ENCODE data around the gene CAMK2G.
A peak's percentile ranks its signal among the peaks of the same experiment; 100 is the strongest.

CAMK2G gene

DNA sequence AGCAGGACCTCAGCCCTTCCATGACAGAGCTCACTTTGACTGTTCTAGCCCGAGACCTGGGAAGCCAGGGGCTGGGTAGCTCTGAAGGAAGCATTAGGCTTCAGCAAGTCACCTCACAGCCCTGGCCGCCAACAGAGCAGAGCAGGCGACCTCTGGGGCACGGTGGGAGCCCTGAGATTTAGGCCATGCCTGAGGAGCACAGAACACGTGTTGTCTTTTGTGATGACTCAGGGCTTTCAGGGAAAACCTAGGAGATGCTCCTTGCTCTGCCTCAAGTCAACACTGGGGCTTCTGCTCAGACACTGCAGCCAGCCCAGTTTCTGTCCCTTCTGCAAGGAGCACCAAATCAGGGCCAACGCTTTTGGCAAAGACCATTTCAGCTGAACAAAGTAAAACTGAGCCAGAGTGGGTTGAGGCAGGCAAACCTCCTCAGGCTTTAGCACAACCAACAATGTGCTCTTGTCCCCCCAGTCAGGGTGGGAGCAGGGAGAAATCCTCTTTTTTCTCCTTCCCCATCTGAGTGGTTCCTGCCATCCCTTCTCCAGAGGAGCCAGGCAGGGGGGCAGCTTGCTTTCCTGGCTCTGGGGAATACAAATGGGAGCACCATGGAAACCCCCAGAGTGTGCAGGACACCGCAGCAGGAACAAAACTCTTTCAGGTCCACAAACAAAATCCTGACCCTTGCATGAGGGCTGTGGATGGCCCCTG is 14.4 kb downstream of the CAMK2G start:
- no peak for DNase-seq

DNA sequence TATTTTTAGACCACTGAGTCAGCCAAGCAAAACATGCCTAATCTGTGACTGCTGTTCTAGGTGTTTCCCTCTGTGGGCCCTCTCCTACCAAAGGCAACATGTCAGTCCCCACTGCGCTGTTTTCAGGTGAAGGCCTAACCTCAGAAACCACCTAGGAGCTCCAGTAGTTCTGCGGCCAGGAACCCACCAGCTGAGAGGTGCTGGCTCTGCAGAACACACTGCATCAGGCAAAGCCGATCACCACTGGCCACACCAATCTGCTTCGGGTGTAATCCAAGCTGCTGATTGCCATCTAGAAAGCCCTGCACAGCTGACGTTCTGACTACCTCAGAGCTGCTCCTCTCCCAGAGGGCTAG is 14.9 kb downstream of the CAMK2G start:
- no peak for DNase-seq

DNA sequence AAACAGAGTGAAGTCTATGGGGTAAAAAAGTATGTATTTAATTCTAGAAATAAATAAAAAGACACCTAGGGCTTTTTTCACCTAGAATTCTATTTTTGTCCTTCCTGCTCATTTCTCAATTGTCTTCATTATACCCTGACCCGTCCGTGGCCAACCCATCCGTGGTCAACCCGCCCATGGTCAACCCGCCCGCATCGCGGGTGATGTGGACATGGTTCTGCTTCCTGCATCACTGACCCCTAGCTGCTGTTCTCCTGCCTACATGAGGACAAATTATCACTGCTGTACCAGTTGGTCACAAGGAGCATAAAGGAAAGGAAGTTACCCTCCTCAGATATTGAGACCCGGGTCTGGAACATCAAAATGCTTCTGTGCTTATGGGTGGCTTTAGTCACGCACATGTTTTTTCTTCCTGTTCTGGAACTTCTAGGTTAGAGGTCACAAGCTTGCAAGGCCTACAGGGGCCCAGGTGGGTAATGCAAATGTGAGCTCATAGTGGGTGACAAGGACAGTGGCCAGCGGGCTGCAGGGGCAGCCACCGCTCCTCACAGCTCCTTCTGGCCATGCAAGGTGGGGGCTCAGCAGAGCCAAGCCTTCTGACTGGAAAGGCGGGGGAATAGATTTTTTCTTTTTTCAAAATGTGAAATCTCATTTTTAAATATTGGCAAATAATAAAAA is 15.5 kb downstream of the CAMK2G start:
- no peak for DNase-seq

DNA sequence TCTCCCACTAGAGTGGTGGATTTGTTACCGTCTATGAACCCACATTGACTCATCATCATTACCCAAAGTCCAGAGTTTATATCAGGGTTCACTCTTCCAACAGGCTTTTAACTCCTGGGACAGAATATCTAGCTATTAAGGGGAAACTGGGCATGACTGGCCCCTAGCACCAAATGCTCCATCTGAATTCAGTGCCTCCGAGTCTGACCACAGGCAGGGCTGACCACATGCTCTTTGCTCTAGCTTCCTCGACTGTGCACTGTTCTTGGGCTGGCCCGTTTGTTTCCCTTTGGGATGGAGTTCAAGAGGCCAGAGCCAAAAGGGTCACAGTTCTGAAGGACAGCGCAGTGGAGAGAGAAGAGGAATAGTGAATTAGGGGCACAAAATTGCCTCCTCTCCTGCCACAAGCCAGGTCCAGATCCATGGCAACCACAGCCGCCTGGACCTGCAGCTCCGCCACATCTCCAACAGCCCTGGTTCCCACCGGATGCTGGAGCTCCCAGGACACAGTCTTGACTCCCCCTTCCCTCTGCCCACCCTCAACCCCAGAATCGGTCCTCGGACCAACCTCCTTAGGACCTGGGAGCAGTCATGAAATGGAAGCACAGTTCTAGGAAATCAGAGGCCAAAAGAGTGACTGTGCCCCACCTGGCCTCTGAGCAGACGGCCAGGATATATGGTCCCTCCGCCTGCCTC is 16.2 kb downstream of the CAMK2G start:
- DNase-seq = no peak

DNA sequence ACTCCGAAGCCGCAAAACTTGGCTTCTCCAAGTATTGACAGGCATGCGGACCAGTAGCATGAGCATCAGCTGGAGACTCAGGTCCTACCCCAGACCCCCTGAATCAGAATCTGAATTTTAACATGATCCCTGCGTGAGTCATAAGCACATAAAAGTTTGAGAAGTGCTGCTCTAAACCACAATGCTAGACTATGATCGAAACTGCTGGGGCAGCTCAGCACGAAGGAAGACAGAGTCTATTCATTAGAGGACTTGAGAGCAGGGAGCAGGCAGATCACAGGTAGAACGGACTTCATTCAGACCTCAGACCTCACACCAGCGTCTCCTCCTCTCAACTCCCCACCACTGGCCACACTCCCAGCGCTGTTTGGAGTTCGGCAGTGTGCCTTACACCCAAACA is 16.9 kb downstream of the CAMK2G start:
- no peak for DNase-seq

- no peak for DNase-seq
Measured at GRCh38 chr10:73856261-73856660, 18.1 kb downstream of the CAMK2G start.

DNA sequence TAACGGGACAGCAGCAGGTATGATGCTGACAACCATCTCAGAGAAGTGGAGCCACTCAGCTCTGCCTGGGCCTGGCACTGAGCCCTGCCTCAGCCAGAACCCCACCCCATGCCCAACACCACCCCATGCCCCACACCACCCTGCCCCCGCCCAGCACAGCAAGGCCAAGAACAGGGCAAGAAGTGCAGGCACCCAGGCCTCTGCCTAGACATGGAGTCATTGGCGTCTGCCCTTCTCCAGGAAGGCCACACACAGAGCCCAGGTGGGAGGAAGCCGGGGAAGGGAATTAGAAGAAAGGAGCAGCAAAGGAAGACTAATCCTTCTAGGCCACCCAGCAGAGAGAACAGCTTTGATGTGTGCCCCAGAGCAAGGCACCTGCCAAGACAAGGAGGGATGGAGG is 18.9 kb downstream of the CAMK2G start:
- DNase-seq = no peak

DNA sequence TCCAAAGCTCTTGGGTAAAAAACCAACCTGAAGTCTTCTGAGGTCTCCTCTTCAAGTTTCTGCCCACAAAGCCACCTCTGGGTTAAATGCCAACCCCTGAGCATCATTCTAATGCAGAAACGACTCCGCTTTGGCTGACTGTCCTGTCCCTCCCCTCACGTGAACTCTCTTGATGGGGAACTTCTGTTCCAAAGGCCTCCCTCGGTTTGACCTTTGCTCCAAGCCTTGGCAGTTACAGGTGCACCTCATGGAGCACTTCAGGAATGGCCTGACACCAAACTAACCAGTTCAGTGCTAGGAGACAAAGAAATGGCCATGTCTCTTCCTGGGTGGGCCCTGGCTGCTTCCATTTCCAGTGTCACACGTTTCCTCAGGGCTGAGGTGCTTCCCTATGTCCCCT is 20.0 kb downstream of the CAMK2G start:
- no peak for DNase-seq

DNA sequence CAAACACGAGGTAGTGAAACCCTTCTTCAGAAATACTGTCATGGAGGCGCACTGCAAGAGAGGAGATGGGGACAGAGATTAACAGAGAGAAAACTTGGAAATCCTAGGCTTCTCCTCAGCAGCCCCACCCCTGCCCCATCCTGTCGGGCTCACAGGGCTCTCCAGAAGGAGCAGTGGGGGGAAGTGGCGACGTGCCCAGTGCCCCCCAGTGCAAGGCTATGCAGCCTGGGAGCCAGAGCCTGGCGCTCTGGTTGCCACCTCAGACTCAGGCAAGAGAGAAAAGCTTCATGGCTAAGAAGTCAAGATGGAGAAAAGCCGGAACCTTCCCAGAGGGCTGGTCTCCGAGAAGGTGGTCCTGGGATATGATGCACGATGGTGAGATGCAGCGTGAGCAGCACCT is 21.2 kb downstream of the CAMK2G start:
- no peak for DNase-seq

- DNase-seq = no peak
Measured at GRCh38 chr10:73850863-73851461, 23.4 kb downstream of the CAMK2G start.

GRCh38 chr10:73850211-73850610 is 24.1 kb downstream of the CAMK2G start:
- no peak for DNase-seq

GRCh38 chr10:73848821-73849489 is 25.4 kb downstream of the CAMK2G start:
- DNase-seq = peak; percentile 75 to 93 (median 84)

DNA sequence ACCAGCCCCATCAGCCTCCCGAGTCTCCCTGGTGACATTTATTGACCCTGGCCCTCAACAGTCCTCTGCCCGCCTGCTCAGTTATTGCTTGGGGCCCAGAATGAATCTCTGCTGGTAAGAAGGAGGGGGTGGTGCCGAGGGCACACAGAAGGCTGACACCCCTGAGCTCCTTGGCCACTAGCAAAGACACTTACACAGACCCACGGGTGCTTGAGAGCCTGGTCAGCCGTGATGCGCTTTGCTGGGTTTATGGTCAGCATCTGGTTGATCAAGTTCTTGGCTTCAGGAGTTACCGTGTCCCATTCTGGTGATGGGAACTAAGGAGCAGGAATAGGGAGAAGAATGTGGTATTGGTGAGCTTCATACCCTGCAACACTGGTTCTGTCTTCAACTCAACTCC is 27.3 kb downstream of the CAMK2G start:
- DNase-seq = no peak

DNA sequence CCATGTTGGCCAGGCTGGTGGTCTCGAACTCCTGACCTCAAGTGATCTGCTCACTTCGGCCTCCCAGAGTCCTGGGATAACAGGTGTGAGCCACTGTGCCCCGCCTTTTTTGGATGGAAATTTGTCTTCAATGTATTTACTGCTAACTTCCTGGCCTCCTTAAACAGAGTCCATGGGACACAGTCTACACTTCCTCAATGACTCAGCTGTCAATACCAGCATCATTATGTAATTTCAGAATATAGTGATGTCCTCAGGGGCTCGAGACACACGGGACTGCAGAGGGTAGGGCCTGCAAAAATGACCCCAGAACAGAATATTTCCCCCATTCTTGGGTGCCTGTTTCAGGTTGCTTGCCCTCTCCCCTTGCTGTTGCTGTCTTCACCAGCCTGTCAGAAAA is 31.1 kb downstream of the CAMK2G start:
- no peak for DNase-seq

DNA sequence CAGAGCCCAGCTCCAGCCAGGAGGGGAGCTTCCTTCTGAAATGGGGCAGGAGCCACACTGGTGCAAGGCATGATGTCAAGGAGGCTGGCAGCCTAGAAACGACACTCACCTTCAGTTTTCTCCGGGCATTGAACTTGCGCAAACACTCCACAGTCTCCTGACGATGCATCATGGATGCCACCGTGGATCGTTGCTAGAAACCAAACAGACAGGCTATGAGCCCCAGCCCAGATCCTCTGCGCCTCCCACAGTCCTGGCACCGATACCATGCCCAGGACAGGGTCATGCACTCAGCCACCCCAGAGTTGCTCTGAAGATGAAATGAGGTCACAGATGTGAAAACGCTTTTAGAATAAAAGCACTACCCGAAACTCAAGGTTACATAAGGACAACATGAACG is 32.0 kb downstream of the CAMK2G start:
- DNase-seq = no peak

- DNase-seq = no peak
Measured at GRCh38 chr10:73841526-73842285, 32.6 kb downstream of the CAMK2G start.

GRCh38 chr10:73841061-73841421 is 33.3 kb downstream of the CAMK2G start:
- DNase-seq = no peak

DNA sequence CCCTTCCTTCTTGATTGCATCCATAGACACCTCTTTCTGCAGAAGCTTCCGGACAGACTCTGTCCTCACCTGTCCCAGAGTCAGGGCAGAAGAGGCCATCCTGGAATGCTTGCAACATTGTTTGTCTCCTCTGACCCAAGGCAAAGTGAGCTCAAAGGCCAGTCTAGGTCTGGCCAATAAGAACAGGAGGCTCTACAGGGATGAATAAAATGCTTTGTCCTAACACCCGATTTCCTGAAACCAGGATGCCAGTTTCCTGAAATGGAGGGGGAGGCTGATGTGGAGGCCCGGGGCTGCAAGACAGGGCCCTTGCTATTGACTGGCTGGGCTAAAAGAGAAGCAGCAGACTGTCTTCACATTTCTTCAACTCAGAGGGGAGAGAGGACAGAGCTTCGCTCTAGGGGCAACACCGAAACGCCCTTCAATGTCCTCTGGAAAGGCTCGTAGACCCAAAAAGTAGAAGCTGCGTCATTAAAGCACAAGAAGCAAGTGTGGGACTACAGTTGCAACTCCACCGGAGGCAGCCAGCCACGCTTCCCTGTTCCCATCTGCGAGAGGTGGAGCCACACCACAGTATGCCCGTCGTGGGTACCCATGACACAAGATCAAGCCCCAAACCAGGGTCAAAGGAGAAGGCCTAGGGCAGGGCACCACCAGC is 33.8 kb downstream of the CAMK2G start:
- no peak for DNase-seq

GRCh38 chr10:73840056-73840402 is 34.3 kb downstream of the CAMK2G start:
- DNase-seq = no peak

GRCh38 chr10:73839276-73839966 is 34.9 kb downstream of the CAMK2G start:
- DNase-seq = no peak

DNA sequence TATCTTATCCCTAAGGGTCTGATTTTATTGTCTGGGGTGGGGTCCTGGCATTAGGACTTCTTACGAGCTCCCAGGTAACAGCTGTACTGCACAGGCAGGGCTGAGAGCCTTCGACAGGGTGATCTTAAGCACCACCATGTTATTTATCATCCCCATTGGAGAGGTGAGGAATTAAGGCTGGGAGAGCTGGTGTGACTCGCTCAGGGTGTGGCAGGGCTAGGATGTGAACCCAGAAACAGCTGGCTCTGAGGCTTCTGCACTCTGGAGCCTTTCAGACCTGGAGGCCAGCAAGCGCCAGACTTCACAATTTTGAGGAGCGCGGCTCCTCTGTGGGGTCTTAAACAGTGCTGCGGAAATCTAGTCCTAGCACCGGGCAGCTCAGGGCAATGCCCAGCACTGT is 35.5 kb downstream of the CAMK2G start:
- DNase-seq = no peak
